Spleen (tissue), 11 donors: ENCODE data around the gene RALGAPA1. TPM values are rescaled to one million over a fixed set of nuclear protein-coding genes. Genes with fewer than 3 reads are reported as not detected.

ENCODE experiments used
- DNase-seq: peaks from one replicate; pipeline ENCODE4 v3.0.0-alpha.2; 2020
- H3K27ac ChIP-seq, 8 donors: fragments of 200-600 bp; sonication (generic) in 7 of 8; 1 replicate in 4 of 8; 2 replicates in 4 of 8; pipeline versions ENCODE4 v1.5.0 to v1.8.0; 2016 to 2021; ENCODE audit warnings: inconsistent platforms in 4 of 8, mild to moderate bottlenecking in 4 of 8, moderate library complexity in 1 of 8
- H3K27me3 ChIP-seq, 7 donors: fragments of 200-600 bp; sonication (generic) in 6 of 7; replicated peaks in 1 of 7; 1 replicate in 4 of 7; 2 replicates in 3 of 7; pipeline versions ENCODE4 v1.5.0 to v1.8.0; 2016 to 2021; ENCODE audit warnings: inconsistent platforms in 3 of 7, mild to moderate bottlenecking in 1 of 7
- H3K36me3 ChIP-seq, 6 donors: fragments of 200-600 bp; sonication (generic) in 5 of 6; 1 replicate in 4 of 6; 2 replicates in 2 of 6; pipeline versions ENCODE4 v1.5.0 to v1.8.0; 2016 to 2021; ENCODE audit warnings: inconsistent platforms in 2 of 6
- H3K4me1 ChIP-seq, 6 donors: fragments of 200-600 bp; sonication (generic) in 5 of 6; 1 replicate in 3 of 6; 2 replicates in 3 of 6; pipeline versions ENCODE4 v1.5.0 to v1.8.0; 2016 to 2021; ENCODE audit warnings: inconsistent platforms in 3 of 6
- H3K4me3 ChIP-seq, 8 donors: fragments of 200-600 bp; sonication (generic) in 7 of 8; 1 replicate in 4 of 8; 2 replicates in 4 of 8; pipeline versions ENCODE4 v1.5.0 to v1.8.0; 2016 to 2021; ENCODE audit warnings: inconsistent platforms in 4 of 8, mild to moderate bottlenecking in 4 of 8, moderate library complexity in 2 of 8
- H3K9me3 ChIP-seq, 8 donors: fragments of 200-600 bp; sonication (generic) in 7 of 8; 1 replicate in 4 of 8; 2 replicates in 4 of 8; pipeline versions ENCODE4 v1.5.0 to v1.8.0; 2016 to 2021; ENCODE audit warnings: inconsistent platforms in 4 of 8
- POLR2A ChIP-seq, 3 donors: fragments of 450-650 bp; IDR thresholded peaks; one replicate each; pipeline ENCODE4 v1.5.1; 2017; ENCODE audit warnings: antibody characterized with exemption in 3 of 3, mild to moderate bottlenecking in 1 of 3
- POLR2AphosphoS5 ChIP-seq, 3 donors: sonication (generic); formaldehyde crosslinking; IDR thresholded peaks; one replicate each; pipeline ENCODE4 v1.5.1; 2017; ENCODE audit warnings: antibody characterized with exemption in 3 of 3
- WGBS, 5 donors: extraction: QIAGEN DNeasy Blood & Tissue Kit in 3 of 5; methylation state at CpG; one replicate each; pipeline versions ENCODE4 v1.1.5 to v1.1.7; 2013 to 2018; 5-methylcytosine and 5-hydroxymethylcytosine counted together
- intact Hi-C: fragments of 100-400 bp; cut with DNase I; formaldehyde crosslinking; loops from one replicate; pipeline ENCODE4 v1.15.0; 2023; ENCODE audit warnings: low total_unique reads
- polyA plus RNA-seq, 3 donors: library from polyadenylated mRNA; stranded (reverse); fragments of 200-250 nt; gene quantifications; one replicate each; pipeline ENCODE4 v1.2.1, GENCODE V29; 2013
- total RNA-seq, 7 donors: library from RNA; depleted of rRNA in 3 of 7; stranded (reverse); fragments of >200 nt in 3 of 7; fragmentation: NEBNext Ultra II Directional in 4 of 7; extraction: Animal tissue kit (Norgen Biotek cat#: 25700) in 4 of 7; gene quantifications; one replicate each; pipeline versions ENCODE4 v1.1.0 to v1.2.1, GENCODE V29; 2016 to 2021
- TF ChIP-seq, protein P1 (sequence below), 11 experiments: fragments of 200-600 bp in 7 of 11; fragments of 450-650 bp in 4 of 11; sonication (generic) in 4 of 11; IDR thresholded peaks in 8 of 11; conservative IDR thresholded peaks in 3 of 11; 1 replicate in 7 of 11; 2 replicates in 4 of 11; pipeline versions ENCODE4 v1.4.0 to v1.8.0; 2016 to 2021; ENCODE audit warnings: antibody characterized with exemption in 11 of 11, inconsistent platforms in 4 of 11, mild to moderate bottlenecking in 1 of 11
- donor health status: healthy with polysubstance abuse.
- donor health status: DM: no; HTN: no; CAD: no; lungs with moderate emphysema.
- donor health status: DM: no; HTN: no; CAD: no.
- donor health status: Bipolar disorder and iron deficiency.
- donor health status: healthy.
- donor health status: DM: no; HTN: no; CAD: no.
- donor health status: DM: yes; HTN: yes; CAD: no.

RALGAPA1 gene
- total and polyA plus RNA-seq, 10 donors: 9.7 to 76.0 (median 52.2) TPM

GRCh38 chr14:35752380-35752779 lies 56.7 kb downstream of the RALGAPA1 start:
- Histone ChIP-seq H3K4me3 (no peak overlapping the region), H3K27ac (no peak overlapping the region), H3K4me1 (no peaks in the 10 kb centered on the region), H3K27me3 (no peaks in the 10 kb centered on the region), H3K36me3 (peaks cover 0 to 98% (median 40%) of the 10 kb centered on the region in 6 donors), H3K9me3 (no peaks in the 10 kb centered on the region)
- intact Hi-C loops: no loop called here
- 90 to 99% (median 93%) methylated on average over 3 of the region's 3 CpGs for WGBS, 5 donors
- TF ChIP-seq POLR2A (IDR thresholded peaks at IDR 0.05): no peak
- TF ChIP-seq POLR2AphosphoS5 (IDR thresholded peaks at IDR 0.05): no peak
- TF ChIP-seq, protein P1, sequence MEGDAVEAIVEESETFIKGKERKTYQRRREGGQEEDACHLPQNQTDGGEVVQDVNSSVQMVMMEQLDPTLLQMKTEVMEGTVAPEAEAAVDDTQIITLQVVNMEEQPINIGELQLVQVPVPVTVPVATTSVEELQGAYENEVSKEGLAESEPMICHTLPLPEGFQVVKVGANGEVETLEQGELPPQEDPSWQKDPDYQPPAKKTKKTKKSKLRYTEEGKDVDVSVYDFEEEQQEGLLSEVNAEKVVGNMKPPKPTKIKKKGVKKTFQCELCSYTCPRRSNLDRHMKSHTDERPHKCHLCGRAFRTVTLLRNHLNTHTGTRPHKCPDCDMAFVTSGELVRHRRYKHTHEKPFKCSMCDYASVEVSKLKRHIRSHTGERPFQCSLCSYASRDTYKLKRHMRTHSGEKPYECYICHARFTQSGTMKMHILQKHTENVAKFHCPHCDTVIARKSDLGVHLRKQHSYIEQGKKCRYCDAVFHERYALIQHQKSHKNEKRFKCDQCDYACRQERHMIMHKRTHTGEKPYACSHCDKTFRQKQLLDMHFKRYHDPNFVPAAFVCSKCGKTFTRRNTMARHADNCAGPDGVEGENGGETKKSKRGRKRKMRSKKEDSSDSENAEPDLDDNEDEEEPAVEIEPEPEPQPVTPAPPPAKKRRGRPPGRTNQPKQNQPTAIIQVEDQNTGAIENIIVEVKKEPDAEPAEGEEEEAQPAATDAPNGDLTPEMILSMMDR (IDR thresholded peaks at IDR 0.05 in 8 of 11, conservative IDR thresholded peaks at IDR 0.05 in 3 of 11): no peak
- no peak for DNase-seq

GRCh38 chr14:35750202-35750904 lies 58.7 kb downstream of the RALGAPA1 start:
- no peak for DNase-seq
- H3K36me3 ChIP-seq: peaks cover 0 to 98% (median 32%) of the 10 kb centered on the region in 6 donors
- intact Hi-C loops: no loop called here
- TF ChIP-seq POLR2A (IDR thresholded peaks at IDR 0.05) (no peak), POLR2AphosphoS5 (IDR thresholded peaks at IDR 0.05) (no peak)
- TF ChIP-seq, protein P1 (IDR thresholded peaks at IDR 0.05 in 8 of 11, conservative IDR thresholded peaks at IDR 0.05 in 3 of 11): no peak
- no peaks in the 10 kb centered on the region for H3K27me3 ChIP-seq
- 90 to 97% (median 93%) methylated on average over 6 of the region's 6 CpGs for WGBS, 5 donors
- H3K9me3 ChIP-seq: no peaks in the 10 kb centered on the region
- H3K4me1 ChIP-seq: no peaks in the 10 kb centered on the region
- no peak overlapping the region for H3K4me3 ChIP-seq
- H3K27ac ChIP-seq: no peak overlapping the region

DNA sequence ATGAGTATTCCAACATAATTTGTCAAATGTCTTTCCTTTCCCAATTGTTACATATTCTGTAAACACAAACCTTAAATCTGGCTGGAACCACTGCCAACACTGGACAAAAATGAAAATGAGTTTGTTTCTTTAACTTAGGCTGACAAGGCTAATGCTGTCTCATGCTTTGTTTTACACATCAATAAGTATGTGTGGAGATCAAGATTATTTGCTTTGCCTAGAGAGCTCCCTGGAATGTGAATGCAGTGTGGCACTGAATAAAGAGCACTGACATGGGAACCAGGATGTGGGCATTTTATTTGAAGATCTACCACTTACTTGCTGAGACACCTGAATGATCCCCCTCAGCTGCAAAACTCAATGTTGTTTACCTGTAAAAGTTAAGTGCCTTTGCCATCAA lies 61.7 kb downstream of the RALGAPA1 start:
- DNase-seq: no peak
- H3K27me3 ChIP-seq: no peaks in the 10 kb centered on the region
- H3K9me3 ChIP-seq: no peaks in the 10 kb centered on the region
- no peak for TF ChIP-seq POLR2A (IDR thresholded peaks at IDR 0.05)
- TF ChIP-seq, protein P1 (IDR thresholded peaks at IDR 0.05 in 8 of 11, conservative IDR thresholded peaks at IDR 0.05 in 3 of 11): no peak
- no peaks in the 10 kb centered on the region for H3K4me1 ChIP-seq
- no peak overlapping the region for H3K4me3 ChIP-seq
- intact Hi-C loops: no loop called here
- H3K27ac ChIP-seq: no peak overlapping the region
- H3K36me3 ChIP-seq: peaks cover 0 to 90% (median 26%) of the 10 kb centered on the region in 6 donors

GRCh38 chr14:35742442-35742841 lies 66.7 kb downstream of the RALGAPA1 start:
- TF ChIP-seq, protein P1 (IDR thresholded peaks at IDR 0.05 in 8 of 11, conservative IDR thresholded peaks at IDR 0.05 in 3 of 11): no peak
- no peak for TF ChIP-seq POLR2A (IDR thresholded peaks at IDR 0.05)
- no peak for TF ChIP-seq POLR2AphosphoS5 (IDR thresholded peaks at IDR 0.05)
- intact Hi-C loops: no loop called here
- Histone ChIP-seq H3K4me1 (no peaks in the 10 kb centered on the region), H3K4me3 (no peak overlapping the region), H3K36me3 (peaks cover 0 to 84% (median 24%) of the 10 kb centered on the region in 6 donors), H3K9me3 (no peaks in the 10 kb centered on the region), H3K27me3 (no peaks in the 10 kb centered on the region), H3K27ac (no peak overlapping the region)
- no peak for DNase-seq
- WGBS, 5 donors: 87 to 100% (median 89%) methylated on average over 1 of the region's 1 CpG
